ENCODE measurements around the gene FERMT3. TPM values are rescaled to one million over a fixed set of nuclear protein-coding genes. Genes with fewer than 3 reads are reported as not detected.
A peak's percentile ranks its signal among the peaks of the same experiment; 100 is the strongest.

The FERMT3 gene
- total RNA-seq, 1 experiment from 2014 or later = 72.7 TPM

DNA sequence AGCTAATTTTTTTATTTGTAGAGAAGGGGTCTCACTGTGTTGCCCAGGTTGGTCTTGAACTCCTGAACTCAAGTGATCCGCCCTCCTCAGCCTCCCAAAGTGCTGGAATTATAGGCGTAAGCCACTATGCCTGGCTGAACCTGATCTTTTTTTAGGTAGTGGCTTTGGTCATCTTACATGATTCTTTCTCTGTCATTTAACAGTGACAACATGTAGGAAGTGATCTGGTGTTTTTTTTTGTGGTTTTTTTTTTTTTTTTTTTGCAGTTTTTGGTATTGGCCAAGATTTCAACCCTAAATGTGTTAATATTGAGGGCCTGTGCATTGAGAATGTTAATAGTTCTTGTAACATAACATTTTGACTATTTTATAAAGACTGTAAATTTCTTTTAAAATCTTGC, 8.0 kb upstream of the FERMT3 start:
- Histone ChIP-seq H3K9me3 (ENCODE audit: low read length) (no peaks in the 10 kb centered on the region), H3K79me2 (ENCODE audit: low read length) (peaks cover 11% of the 10 kb centered on the region), H2AFZ (ENCODE audit: low read length) (no peak overlapping the region), H3K9ac (ENCODE audit: low read length) (no peak overlapping the region), H3K4me2 (ENCODE audit: low read depth, low read length, poor library complexity, severe bottlenecking) (no peak overlapping the region), H3K36me3 (ENCODE audit: insufficient read depth, low read length) (peaks cover 64% of the 10 kb centered on the region), H3K4me3 (ENCODE audit: low read length) (no peak overlapping the region), H3K27me3 (ENCODE audit: low read length) (no peaks in the 10 kb centered on the region), H4K20me1 (ENCODE audit: insufficient read depth, low read depth, low read length) (peaks cover 12% of the 10 kb centered on the region; the same call in 1 of the 2 replicates), H3K9me2 (replicated peaks; ENCODE audit: insufficient read depth, low read length) (no peaks in the 10 kb centered on the region), H3K27ac (ENCODE audit: low read length) (no peak overlapping the region), H3K4me1 (ENCODE audit: low read length) (peaks cover 13% of the 10 kb centered on the region)
- no peak for DNase-seq

DNA sequence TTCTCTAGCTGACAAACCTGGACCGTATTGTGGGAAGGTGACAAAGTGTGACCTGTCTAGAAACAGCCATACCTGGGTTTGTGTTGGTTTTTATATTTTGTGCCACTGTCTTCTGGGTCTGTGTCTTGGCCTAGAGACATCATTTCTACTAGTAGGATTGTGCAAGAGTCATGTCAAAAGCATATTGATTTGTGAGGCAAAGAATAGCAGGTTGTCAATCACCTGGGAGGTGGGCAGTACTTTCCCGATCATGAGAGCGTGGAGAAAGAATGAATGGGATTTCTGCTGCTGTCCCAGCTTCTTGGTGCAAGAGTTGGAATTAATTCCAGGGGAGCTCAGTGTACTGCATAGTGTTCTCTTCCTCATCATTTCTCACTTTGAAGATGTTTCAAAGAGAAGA, 5.0 kb upstream of the FERMT3 start:
- Histone ChIP-seq H3K9me3 (ENCODE audit: low read length) (no peaks in the 10 kb centered on the region), H3K27ac (ENCODE audit: low read length) (no peak overlapping the region), H3K9me2 (replicated peaks; ENCODE audit: insufficient read depth, low read length) (no peaks in the 10 kb centered on the region), H3K79me2 (ENCODE audit: low read length) (peaks cover 10% of the 10 kb centered on the region), H4K20me1 (ENCODE audit: insufficient read depth, low read depth, low read length) (peaks cover 5% of the 10 kb centered on the region; the same call in 1 of the 2 replicates), H3K36me3 (ENCODE audit: insufficient read depth, low read length) (peaks cover 46% of the 10 kb centered on the region; the same call in 1 of the 2 replicates), H3K27me3 (ENCODE audit: low read length) (no peaks in the 10 kb centered on the region), H2AFZ (ENCODE audit: low read length) (no peak overlapping the region), H3K4me2 (ENCODE audit: low read depth, low read length, poor library complexity, severe bottlenecking) (no peak overlapping the region), H3K4me1 (ENCODE audit: low read length) (peaks cover 44% of the 10 kb centered on the region), H3K4me3 (ENCODE audit: low read length) (no peak overlapping the region), H3K9ac (ENCODE audit: low read length) (no peak overlapping the region)
- no peak for DNase-seq

DNA sequence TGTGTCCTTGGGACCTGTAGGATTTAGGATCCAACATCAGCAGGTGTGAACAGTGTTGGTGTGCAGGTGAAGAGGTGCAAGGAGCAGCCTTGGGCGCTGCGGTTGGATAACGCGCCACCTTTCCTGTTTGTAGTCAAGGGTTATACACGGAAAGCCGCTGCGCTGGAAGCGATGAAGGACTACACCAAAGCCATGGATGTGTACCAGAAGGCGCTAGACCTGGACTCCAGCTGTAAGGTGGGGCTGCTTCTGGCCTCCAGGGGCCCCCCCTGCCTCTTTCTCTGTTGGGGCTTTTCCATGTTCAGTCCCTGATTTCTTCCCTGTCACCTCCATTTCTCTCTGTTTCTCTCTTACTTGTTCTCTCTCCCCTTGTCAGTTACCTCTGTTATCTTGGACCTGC, 3.5 kb upstream of the FERMT3 start:
- DNase-seq = no peak
- Histone ChIP-seq H3K9me3 (ENCODE audit: low read length) (no peaks in the 10 kb centered on the region), H3K27me3 (ENCODE audit: low read length) (no peaks in the 10 kb centered on the region), H3K4me2 (ENCODE audit: low read depth, low read length, poor library complexity, severe bottlenecking) (no peak overlapping the region), H2AFZ (ENCODE audit: low read length) (no peak overlapping the region), H3K36me3 (ENCODE audit: insufficient read depth, low read length) (peaks cover 32% of the 10 kb centered on the region; the same call in 1 of the 2 replicates), H3K9me2 (replicated peaks; ENCODE audit: insufficient read depth, low read length) (no peaks in the 10 kb centered on the region), H3K4me3 (ENCODE audit: low read length) (no peak overlapping the region), H4K20me1 (ENCODE audit: insufficient read depth, low read depth, low read length) (peaks cover 5% of the 10 kb centered on the region; the same call in 1 of the 2 replicates), H3K4me1 (ENCODE audit: low read length) (peaks cover 58% of the 10 kb centered on the region), H3K27ac (ENCODE audit: low read length) (no peak overlapping the region), H3K9ac (ENCODE audit: low read length) (no peak overlapping the region), H3K79me2 (ENCODE audit: low read length) (peaks cover 14% of the 10 kb centered on the region; the same call in 1 of the 2 replicates)

DNA sequence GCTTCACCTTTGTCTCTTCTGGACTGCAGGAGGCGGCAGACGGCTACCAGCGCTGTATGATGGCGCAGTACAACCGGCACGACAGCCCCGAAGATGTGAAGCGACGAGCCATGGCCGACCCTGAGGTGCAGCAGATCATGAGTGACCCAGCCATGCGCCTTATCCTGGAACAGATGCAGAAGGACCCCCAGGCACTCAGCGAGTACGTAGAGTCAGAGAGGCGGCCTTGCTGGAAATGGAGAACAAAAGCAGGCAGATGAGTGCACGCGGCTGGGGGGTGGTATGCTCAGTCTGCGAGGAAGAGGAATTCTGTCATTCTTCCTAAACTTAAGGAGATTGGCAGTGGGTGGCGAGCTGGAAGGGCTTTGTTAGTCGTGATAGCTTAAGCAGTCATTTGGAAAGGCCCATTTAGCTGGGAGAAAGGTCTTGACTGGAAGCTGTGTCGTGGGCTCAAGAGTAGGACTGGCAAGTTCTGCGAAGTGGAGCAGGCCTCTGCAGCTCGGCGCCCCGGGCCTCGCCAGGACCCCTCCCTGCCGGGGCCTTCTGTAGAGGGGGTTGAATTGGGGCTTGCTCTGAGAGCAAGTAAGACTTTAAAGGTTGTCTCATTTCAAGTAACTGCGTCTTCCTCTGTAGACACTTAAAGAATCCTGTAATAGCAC, 3.0 kb upstream of the FERMT3 start:
- H3K4me2 ChIP-seq (ENCODE audit: low read depth, low read length, poor library complexity, severe bottlenecking) = no peak overlapping the region
- H2AFZ ChIP-seq (ENCODE audit: low read length) = no peak overlapping the region
- H4K20me1 ChIP-seq (ENCODE audit: insufficient read depth, low read depth, low read length) = peaks cover 5% of the 10 kb centered on the region; the same call in 1 of the 2 replicates
- no peak overlapping the region for H3K4me3 ChIP-seq (ENCODE audit: low read length)
- H3K27ac ChIP-seq (ENCODE audit: low read length) = no peak overlapping the region
- H3K79me2 ChIP-seq (ENCODE audit: low read length) = peaks cover 18% of the 10 kb centered on the region; the same call in 1 of the 2 replicates
- H3K9me3 ChIP-seq (ENCODE audit: low read length) = no peaks in the 10 kb centered on the region
- H3K9me2 ChIP-seq (replicated peaks; ENCODE audit: insufficient read depth, low read length) = no peaks in the 10 kb centered on the region
- no peak overlapping the region for H3K9ac ChIP-seq (ENCODE audit: low read length)
- no peaks in the 10 kb centered on the region for H3K27me3 ChIP-seq (ENCODE audit: low read length)
- peaks cover 33% of the 10 kb centered on the region; the same call in 1 of the 2 replicates for H3K36me3 ChIP-seq (ENCODE audit: insufficient read depth, low read length)
- H3K4me1 ChIP-seq (ENCODE audit: low read length) = peaks cover 64% of the 10 kb centered on the region
- DNase-seq = no peak

DNA sequence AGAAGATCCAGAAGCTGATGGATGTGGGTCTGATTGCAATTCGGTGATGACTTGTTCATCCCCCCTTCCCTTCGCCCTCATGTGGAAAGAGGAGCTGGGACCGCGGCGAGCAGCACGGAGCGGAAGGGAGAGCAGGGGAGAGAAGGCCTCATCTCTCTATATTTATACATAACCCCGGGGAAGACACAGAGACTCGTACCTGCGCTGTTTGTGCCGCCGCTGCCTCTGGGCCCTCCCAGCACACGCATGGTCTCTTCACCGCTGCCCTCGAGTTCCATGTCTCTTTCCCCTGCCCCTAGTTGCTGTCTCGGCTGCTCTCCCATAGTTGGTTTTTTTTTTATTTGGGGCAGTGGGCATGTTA, 2.5 kb upstream of the FERMT3 start:
- peaks cover 18% of the 10 kb centered on the region; the same call in 1 of the 2 replicates for H3K79me2 ChIP-seq (ENCODE audit: low read length)
- H3K9me3 ChIP-seq (ENCODE audit: low read length) = no peaks in the 10 kb centered on the region
- H2AFZ ChIP-seq (ENCODE audit: low read length) = no peak overlapping the region
- H3K4me3 ChIP-seq (ENCODE audit: low read length) = no peak overlapping the region
- no peak for DNase-seq
- H3K4me1 ChIP-seq (ENCODE audit: low read length) = peaks cover 66% of the 10 kb centered on the region
- peaks cover 36% of the 10 kb centered on the region; the same call in 1 of the 2 replicates for H3K36me3 ChIP-seq (ENCODE audit: insufficient read depth, low read length)
- H3K27me3 ChIP-seq (ENCODE audit: low read length) = no peaks in the 10 kb centered on the region
- peaks cover 5% of the 10 kb centered on the region; the same call in 1 of the 2 replicates for H4K20me1 ChIP-seq (ENCODE audit: insufficient read depth, low read depth, low read length)
- no peak overlapping the region for H3K9ac ChIP-seq (ENCODE audit: low read length)
- H3K27ac ChIP-seq (ENCODE audit: low read length) = peak overlapping the region; percentile 92; the same call in 1 of the 2 replicates
- peak overlapping the region; percentile 90 for H3K4me2 ChIP-seq (ENCODE audit: low read depth, low read length, poor library complexity, severe bottlenecking)
- no peaks in the 10 kb centered on the region for H3K9me2 ChIP-seq (replicated peaks; ENCODE audit: insufficient read depth, low read length)

DNA sequence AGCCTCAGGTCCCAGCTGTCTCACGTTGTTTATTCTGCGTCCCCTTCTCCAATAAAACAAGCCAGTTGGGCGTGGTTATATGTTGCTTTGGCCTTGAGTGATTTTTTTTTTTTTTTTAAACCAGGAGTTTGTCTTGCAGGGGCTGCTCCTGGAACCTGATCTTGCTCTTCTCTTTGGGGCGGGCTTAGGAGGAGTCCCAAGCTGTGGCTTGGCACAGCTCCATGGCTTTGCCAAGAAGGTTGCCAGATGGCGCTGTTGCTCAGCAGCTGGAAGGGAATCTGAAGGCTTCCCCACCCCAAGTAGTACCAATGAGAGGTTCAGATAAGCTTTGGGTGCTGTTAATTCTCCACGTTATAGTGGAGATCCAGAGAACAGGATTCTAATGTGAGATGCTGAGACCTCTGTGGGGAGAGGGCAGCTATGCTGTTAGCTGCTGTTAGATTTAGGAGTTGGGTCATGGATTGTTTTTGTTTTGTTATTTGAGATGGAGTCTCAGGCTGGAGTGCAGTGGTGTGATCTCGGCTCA, 2.0 kb upstream of the FERMT3 start:
- peak; percentile 93 for DNase-seq
- Histone ChIP-seq H3K4me3 (ENCODE audit: low read length) (no peak overlapping the region), H3K9me3 (ENCODE audit: low read length) (no peaks in the 10 kb centered on the region), H3K9ac (ENCODE audit: low read length) (0 out of 2 replicates have a peak overlapping the region, but pooled peaks have one; percentile 44), H2AFZ (ENCODE audit: low read length) (no peak overlapping the region), H3K9me2 (replicated peaks; ENCODE audit: insufficient read depth, low read length) (no peaks in the 10 kb centered on the region), H3K27ac (ENCODE audit: low read length) (peak overlapping the region; percentile 92), H4K20me1 (ENCODE audit: insufficient read depth, low read depth, low read length) (peaks cover 5% of the 10 kb centered on the region; the same call in 1 of the 2 replicates), H3K4me1 (ENCODE audit: low read length) (peaks cover 66% of the 10 kb centered on the region), H3K4me2 (ENCODE audit: low read depth, low read length, poor library complexity, severe bottlenecking) (peak overlapping the region; percentile 90), H3K27me3 (ENCODE audit: low read length) (no peaks in the 10 kb centered on the region), H3K36me3 (ENCODE audit: insufficient read depth, low read length) (peaks cover 36% of the 10 kb centered on the region; the same call in 1 of the 2 replicates), H3K79me2 (ENCODE audit: low read length) (peaks cover 18% of the 10 kb centered on the region; the same call in 1 of the 2 replicates)

DNA sequence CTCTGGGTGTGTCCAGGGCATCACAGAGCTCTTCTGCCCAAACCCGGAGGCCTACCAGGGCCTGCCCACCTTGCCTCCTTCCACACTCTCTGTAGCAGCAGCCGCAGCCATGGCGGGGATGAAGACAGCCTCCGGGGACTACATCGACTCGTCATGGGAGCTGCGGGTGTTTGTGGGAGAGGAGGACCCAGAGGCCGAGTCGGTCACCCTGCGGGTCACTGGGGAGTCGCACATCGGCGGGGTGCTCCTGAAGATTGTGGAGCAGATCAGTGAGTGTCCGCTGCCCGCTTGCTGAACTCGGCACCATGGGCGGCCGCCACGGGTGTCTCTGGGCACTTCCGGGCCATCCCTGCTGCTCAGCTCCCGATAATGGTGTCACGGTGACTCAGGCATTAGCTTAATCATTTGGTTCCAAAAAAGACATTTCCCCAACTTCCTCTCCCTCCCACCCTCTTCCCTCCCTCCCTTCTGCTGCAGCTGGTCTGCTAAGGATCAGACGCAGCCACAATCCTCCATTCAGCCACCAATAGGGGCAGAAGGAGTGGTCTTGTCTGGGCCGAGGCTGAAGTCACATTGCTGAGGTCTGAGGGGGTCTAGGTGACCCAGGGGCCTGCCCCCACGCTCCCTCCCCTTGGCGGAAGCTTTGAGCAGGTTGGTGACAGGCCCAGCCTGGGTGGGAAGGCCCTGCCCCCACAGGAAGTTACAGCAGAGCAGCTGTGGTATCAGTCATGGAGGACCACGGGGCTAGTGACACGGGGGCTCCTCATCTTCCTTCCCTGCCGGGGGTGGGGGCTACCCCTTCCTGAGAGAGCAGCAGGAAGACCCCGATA, 950 bp downstream of the FERMT3 start:
- Histone ChIP-seq H3K9ac (ENCODE audit: low read length) (peak overlapping the region; percentile 91), H3K4me3 (ENCODE audit: low read length) (peak overlapping the region; percentile 82), H2AFZ (ENCODE audit: low read length) (no peak overlapping the region; the same call in 1 of the 2 replicates), H3K9me2 (replicated peaks; ENCODE audit: insufficient read depth, low read length) (no peaks in the 10 kb centered on the region), H3K27ac (ENCODE audit: low read length) (peak overlapping the region; percentile 92), H3K27me3 (ENCODE audit: low read length) (no peaks in the 10 kb centered on the region), H3K9me3 (ENCODE audit: low read length) (no peaks in the 10 kb centered on the region), H3K4me2 (ENCODE audit: low read depth, low read length, poor library complexity, severe bottlenecking) (peak overlapping the region; percentile 90), H3K4me1 (ENCODE audit: low read length) (peaks cover 75% of the 10 kb centered on the region), H3K79me2 (ENCODE audit: low read length) (peaks cover 18% of the 10 kb centered on the region; the same call in 1 of the 2 replicates), H4K20me1 (ENCODE audit: insufficient read depth, low read depth, low read length) (peaks cover 8% of the 10 kb centered on the region; the same call in 1 of the 2 replicates), H3K36me3 (ENCODE audit: insufficient read depth, low read length) (peaks cover 21% of the 10 kb centered on the region; the same call in 1 of the 2 replicates)
- DNase-seq = peak; percentile 83

Data from Karpas-422 (cell line).